ENCODE data around the gene LHFPL6.

DNA sequence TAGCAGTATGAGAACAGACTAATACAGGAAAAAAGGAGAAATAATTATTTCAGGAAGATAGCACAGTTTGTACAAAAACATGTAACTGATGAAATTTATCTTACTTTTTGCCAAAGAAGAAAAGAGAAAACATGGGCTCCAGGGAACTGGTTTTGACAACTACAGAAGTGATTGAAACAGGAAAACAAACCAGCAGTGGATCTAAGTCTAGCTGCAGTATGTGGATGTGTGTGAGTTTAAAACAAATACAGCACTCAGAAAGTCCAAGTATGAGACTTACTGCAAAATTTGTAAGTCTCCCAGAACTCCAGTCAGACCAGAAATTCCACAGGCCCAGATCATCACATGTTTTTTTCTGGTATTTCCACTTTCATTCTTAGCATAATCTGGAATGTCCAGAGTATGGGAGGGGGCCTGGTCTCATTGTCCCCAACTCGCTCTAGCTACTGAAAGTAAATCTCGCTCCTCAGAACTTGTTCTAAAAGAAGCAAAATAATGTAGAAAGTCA is 305.3 kb downstream of the LHFPL6 start:
- TF ChIP-seq, protein P1, sequence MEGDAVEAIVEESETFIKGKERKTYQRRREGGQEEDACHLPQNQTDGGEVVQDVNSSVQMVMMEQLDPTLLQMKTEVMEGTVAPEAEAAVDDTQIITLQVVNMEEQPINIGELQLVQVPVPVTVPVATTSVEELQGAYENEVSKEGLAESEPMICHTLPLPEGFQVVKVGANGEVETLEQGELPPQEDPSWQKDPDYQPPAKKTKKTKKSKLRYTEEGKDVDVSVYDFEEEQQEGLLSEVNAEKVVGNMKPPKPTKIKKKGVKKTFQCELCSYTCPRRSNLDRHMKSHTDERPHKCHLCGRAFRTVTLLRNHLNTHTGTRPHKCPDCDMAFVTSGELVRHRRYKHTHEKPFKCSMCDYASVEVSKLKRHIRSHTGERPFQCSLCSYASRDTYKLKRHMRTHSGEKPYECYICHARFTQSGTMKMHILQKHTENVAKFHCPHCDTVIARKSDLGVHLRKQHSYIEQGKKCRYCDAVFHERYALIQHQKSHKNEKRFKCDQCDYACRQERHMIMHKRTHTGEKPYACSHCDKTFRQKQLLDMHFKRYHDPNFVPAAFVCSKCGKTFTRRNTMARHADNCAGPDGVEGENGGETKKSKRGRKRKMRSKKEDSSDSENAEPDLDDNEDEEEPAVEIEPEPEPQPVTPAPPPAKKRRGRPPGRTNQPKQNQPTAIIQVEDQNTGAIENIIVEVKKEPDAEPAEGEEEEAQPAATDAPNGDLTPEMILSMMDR (IDR thresholded peaks at IDR 0.05): no peak
- no peak for TF ChIP-seq POLR2A (IDR thresholded peaks at IDR 0.05)

Measured in esophagus squamous epithelium (tissue), 4 donors.